OCI-LY7 (cell line): ENCODE measurements around the gene DNMT3A.

Experiments used
- EZH2phosphoT487 ChIP-seq: fragments of 200-600 bp; sonication (generic); IDR thresholded peaks from 2 replicates; pipeline ENCODE4 v1.6.1; 2018; ENCODE audit warnings: low read depth, borderline replicate concordance, mild to moderate bottlenecking, mixed run types, antibody characterized with exemption, low read length, moderate library complexity, mixed read lengths
- TF ChIP-seq, protein P1 (sequence below): fragments of 200-600 bp; sonication (generic); conservative IDR thresholded peaks from 2 replicates; pipeline ENCODE4 v1.5.1; 2014; ENCODE audit warnings: mild to moderate bottlenecking, antibody characterized with exemption, low read length, moderate library complexity, mixed read lengths

DNA sequence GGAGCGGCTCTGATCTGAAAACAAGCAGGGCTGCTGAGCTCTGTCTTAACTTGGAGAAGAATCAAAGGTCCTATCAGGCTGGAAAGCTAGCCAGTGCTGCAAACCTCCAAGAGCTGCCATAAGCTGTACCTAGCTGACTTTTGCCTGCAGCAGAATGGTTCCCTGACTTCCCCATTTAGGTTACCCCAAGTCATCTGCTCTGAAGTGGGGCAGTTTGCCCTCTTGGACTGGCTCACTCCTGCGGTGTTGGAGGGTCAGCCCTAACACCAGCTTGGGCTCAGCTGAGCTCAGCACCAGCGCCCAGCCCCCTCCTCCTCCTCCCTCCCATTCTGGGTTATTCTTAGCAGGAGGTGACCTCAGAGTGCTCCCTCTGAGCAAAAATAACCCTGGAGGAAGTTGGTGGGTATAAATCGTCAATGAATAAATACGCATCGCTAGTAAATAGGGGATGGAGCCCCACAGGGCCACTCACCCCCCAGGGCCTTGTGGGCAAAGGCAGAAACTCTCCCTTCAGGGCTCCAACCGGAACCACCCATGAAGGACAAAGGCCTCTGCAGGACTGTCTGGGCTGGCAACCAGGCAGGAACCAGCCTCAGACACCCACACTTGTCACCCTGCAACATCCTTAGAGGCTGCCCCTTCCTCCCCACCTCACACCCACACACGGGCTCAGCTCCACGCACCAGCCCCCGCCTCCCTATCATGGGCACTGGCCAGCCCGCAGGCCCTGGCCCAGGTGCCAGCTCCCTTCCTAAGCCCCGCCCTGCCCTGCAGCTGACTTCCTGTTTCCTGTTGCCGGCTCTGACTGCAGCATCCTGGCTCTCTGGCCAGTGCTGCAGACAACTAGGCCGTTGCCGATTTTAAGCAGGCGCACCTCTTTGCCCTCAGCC lies 46.9 kb downstream of the DNMT3A start:
- TF ChIP-seq, protein P1, sequence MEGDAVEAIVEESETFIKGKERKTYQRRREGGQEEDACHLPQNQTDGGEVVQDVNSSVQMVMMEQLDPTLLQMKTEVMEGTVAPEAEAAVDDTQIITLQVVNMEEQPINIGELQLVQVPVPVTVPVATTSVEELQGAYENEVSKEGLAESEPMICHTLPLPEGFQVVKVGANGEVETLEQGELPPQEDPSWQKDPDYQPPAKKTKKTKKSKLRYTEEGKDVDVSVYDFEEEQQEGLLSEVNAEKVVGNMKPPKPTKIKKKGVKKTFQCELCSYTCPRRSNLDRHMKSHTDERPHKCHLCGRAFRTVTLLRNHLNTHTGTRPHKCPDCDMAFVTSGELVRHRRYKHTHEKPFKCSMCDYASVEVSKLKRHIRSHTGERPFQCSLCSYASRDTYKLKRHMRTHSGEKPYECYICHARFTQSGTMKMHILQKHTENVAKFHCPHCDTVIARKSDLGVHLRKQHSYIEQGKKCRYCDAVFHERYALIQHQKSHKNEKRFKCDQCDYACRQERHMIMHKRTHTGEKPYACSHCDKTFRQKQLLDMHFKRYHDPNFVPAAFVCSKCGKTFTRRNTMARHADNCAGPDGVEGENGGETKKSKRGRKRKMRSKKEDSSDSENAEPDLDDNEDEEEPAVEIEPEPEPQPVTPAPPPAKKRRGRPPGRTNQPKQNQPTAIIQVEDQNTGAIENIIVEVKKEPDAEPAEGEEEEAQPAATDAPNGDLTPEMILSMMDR = no peak
- no peak for TF ChIP-seq EZH2phosphoT487
